Mucosa of rectum (tissue), 2 donors: Measurements from ENCODE around the gene GPX3.

Experiments
- H3K27ac ChIP-seq, 2 donors: one replicate each; pipeline ENCODE4 v1.7.0; 2013; ENCODE audit warnings: inconsistent platforms in 2 of 2, low read depth in 2 of 2, low read length in 2 of 2
- H3K27me3 ChIP-seq, 2 donors: one replicate each; pipeline ENCODE4 v1.7.0; 2013; ENCODE audit warnings: low read length in 2 of 2; ENCODE audit not compliant: control insufficient read depth in 2 of 2, insufficient read depth in 2 of 2
- H3K36me3 ChIP-seq, 2 donors: one replicate each; pipeline ENCODE4 v1.7.0; 2013; ENCODE audit warnings: low read length in 2 of 2; ENCODE audit not compliant: control insufficient read depth in 2 of 2, insufficient read depth in 2 of 2
- H3K4me1 ChIP-seq, 2 donors: one replicate each; pipeline ENCODE4 v1.7.0; 2013; ENCODE audit warnings: low read length in 2 of 2, mild to moderate bottlenecking in 1 of 2; ENCODE audit not compliant: control insufficient read depth in 2 of 2, insufficient read depth in 2 of 2
- H3K4me3 ChIP-seq, 2 donors: one replicate each; pipeline ENCODE4 v1.7.0; 2013; ENCODE audit warnings: low read length in 2 of 2
- H3K9ac ChIP-seq, 2 donors: one replicate each; pipeline ENCODE4 v1.7.0; 2013; ENCODE audit warnings: low read length in 2 of 2, low read depth in 1 of 2, mild to moderate bottlenecking in 1 of 2
- H3K9me3 ChIP-seq, 2 donors: one replicate each; pipeline ENCODE4 v1.7.0; 2013; ENCODE audit warnings: low read length in 2 of 2; ENCODE audit not compliant: control insufficient read depth in 2 of 2
- donor health status: healthy.
- donor health status: Normal muscosa, but diverticular disease.

The GPX3 gene

DNA sequence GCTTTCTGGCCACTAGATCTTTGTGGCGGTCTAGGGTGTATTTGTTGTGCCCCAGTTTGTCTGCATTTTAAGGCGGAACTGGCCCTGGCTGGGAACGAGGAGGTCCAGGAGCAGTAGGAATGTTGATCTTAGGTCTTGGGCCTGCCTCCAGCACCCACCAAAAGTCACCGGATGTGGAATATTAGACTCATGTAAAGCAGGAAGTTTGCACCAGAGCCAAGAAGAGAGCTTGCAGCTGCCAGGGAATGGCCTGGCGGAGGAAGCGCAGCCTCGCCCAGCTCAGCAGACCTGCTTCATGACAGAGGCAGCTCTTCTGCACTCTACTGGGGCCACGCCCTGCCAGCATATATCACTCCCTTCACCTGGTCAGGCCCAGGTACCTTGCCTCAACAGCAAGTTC lies 3.3 kb downstream of the GPX3 start:
- H3K27ac ChIP-seq = peak overlapping the region; percentile 63 to 80
- no peak overlapping the region for H3K9ac ChIP-seq
- H3K27me3 ChIP-seq = no peaks in the 10 kb centered on the region
- H3K36me3 ChIP-seq = peaks cover 17 to 18% of the 10 kb centered on the region in 2 donors
- peaks cover 17 to 21% of the 10 kb centered on the region in 2 donors for H3K4me1 ChIP-seq
- peak overlapping the region; percentile 4 to 22 for H3K4me3 ChIP-seq
- no peaks in the 10 kb centered on the region for H3K9me3 ChIP-seq

GRCh38 chr5:151024440-151025249 lies 4.3 kb downstream of the GPX3 start:
- Histone ChIP-seq H3K27me3 (no peaks in the 10 kb centered on the region), H3K9me3 (no peaks in the 10 kb centered on the region), H3K27ac (peak overlapping the region; percentile 63 to 80), H3K4me1 (peaks cover 21 to 24% of the 10 kb centered on the region in 2 donors), H3K9ac (no peak overlapping the region), H3K36me3 (peaks cover 27% of the 10 kb centered on the region in 2 donors), H3K4me3 (no peak overlapping the region)

DNA sequence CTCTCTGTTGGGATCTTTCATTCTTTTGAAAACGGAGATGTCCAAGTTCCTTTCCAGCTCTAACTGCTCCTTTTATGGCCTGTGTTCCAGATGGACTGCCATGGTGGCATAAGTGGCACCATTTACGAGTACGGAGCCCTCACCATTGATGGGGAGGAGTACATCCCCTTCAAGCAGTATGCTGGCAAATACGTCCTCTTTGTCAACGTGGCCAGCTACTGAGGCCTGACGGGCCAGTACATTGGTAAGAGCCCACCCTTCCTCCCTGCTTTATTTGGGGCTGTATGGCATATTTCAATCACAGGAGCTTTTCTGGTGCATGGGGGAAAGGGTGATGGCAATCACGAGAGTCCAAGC lies 4.8 kb downstream of the GPX3 start:
- Histone ChIP-seq H3K36me3 (peaks cover 32 to 33% of the 10 kb centered on the region in 2 donors), H3K4me3 (no peak overlapping the region), H3K9ac (no peak overlapping the region), H3K27me3 (no peaks in the 10 kb centered on the region), H3K9me3 (no peaks in the 10 kb centered on the region), H3K27ac (no peak overlapping the region), H3K4me1 (peaks cover 24 to 27% of the 10 kb centered on the region in 2 donors)

GRCh38 chr5:151026088-151026487 lies 5.7 kb downstream of the GPX3 start:
- peaks cover 19 to 27% of the 10 kb centered on the region in 2 donors for H3K4me1 ChIP-seq
- no peaks in the 10 kb centered on the region for H3K9me3 ChIP-seq
- H3K4me3 ChIP-seq = no peak overlapping the region
- H3K27ac ChIP-seq = peak overlapping the region; percentile 35 to 43
- no peak overlapping the region for H3K9ac ChIP-seq
- H3K27me3 ChIP-seq = no peaks in the 10 kb centered on the region
- peaks cover 40% of the 10 kb centered on the region in 2 donors for H3K36me3 ChIP-seq

DNA sequence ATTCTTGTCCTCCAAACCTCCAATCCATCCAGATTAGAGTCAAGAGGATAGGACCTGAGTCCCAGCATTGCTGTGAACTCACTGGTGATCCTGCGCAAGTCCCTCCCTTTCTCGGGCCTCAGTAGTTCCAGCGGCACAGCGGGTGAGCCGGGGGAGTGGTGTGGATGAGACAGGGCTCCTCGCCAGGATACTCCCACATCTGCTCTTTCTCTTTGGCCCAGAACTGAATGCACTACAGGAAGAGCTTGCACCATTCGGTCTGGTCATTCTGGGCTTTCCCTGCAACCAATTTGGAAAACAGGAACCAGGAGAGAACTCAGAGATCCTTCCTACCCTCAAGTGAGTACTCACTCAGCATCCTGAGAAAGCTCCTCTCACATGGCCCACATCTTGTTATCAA lies 6.3 kb downstream of the GPX3 start:
- peak overlapping the region in 1 of 2 donors; percentile 4 for H3K9ac ChIP-seq
- no peaks in the 10 kb centered on the region for H3K9me3 ChIP-seq
- H3K4me1 ChIP-seq = peaks cover 17 to 25% of the 10 kb centered on the region in 2 donors
- H3K36me3 ChIP-seq = peaks cover 46% of the 10 kb centered on the region in 2 donors
- no peaks in the 10 kb centered on the region for H3K27me3 ChIP-seq
- H3K27ac ChIP-seq = peak overlapping the region; percentile 35 to 43
- H3K4me3 ChIP-seq = no peak overlapping the region

DNA sequence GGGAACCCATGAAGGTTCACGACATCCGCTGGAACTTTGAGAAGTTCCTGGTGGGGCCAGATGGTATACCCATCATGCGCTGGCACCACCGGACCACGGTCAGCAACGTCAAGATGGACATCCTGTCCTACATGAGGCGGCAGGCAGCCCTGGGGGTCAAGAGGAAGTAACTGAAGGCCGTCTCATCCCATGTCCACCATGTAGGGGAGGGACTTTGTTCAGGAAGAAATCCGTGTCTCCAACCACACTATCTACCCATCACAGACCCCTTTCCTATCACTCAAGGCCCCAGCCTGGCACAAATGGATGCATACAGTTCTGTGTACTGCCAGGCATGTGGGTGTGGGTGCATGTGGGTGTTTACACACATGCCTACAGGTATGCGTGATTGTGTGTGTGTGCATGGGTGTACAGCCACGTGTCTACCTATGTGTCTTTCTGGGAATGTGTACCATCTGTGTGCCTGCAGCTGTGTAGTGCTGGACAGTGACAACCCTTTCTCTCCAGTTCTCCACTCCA lies 7.6 kb downstream of the GPX3 start:
- Histone ChIP-seq H3K36me3 (peaks cover 56 to 58% of the 10 kb centered on the region in 2 donors), H3K27ac (no peak overlapping the region), H3K9me3 (no peaks in the 10 kb centered on the region), H3K9ac (no peak overlapping the region), H3K4me3 (no peak overlapping the region), H3K4me1 (peaks cover 17 to 25% of the 10 kb centered on the region in 2 donors), H3K27me3 (no peaks in the 10 kb centered on the region)

DNA sequence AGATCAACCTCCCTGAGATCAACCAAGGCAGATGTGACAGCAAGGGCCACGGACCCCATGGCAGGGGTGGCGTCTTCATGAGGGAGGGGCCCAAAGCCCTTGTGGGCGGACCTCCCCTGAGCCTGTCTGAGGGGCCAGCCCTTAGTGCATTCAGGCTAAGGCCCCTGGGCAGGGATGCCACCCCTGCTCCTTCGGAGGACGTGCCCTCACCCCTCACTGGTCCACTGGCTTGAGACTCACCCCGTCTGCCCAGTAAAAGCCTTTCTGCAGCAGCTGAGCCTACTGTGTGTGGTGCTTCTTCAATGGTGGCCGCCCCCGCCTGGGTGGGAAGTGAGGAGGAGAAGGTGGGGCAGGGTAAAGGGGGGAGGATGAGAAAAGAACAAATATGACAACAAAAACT lies 8.3 kb downstream of the GPX3 start:
- no peaks in the 10 kb centered on the region for H3K27me3 ChIP-seq
- no peaks in the 10 kb centered on the region for H3K9me3 ChIP-seq
- no peak overlapping the region for H3K9ac ChIP-seq
- H3K36me3 ChIP-seq = peaks cover 62 to 64% of the 10 kb centered on the region in 2 donors
- H3K27ac ChIP-seq = no peak overlapping the region
- H3K4me1 ChIP-seq = peaks cover 17 to 22% of the 10 kb centered on the region in 2 donors
- no peak overlapping the region for H3K4me3 ChIP-seq

DNA sequence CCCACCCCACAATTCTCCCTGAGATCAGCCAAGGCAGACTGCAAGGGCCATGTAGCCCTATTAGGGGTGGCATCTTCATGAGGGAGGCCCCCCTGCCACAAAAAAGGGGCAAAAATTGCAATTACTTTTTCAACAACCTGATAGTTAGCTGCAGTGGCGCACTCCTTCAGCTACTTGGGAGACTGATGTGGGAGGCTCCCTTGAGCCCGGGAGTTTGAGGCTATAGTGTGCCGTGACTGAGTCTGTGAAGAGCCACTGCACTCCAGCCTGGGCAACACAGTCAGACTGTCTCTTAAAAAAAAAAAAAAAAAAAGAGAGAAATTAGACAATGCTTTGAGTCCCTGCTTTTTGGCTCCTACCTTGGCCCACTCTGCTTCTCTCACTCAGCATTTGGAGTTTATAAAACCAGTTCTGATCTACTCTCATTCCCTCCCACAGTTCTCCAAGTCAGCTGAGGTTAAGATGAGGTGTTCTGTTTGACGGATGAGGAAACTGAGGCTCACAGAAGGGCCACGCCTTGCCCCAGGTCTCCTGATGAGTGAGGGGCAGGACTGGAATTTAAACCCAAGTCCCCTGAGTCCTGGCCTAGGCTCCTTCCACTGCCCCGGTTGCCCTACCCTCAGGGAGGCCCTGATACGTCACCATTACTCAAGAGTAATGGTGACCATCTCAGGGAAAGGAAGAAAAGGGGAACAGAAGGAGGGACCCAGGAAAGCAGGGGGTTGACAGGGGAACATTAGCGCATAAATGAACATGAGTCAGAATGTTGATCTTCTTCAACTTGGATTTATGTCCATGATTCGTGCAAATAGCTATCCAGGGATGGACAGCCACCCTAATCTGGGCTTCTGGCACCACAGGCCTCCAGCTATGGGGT lies 9.0 kb downstream of the GPX3 start:
- no peak overlapping the region for H3K9ac ChIP-seq
- H3K4me3 ChIP-seq = no peak overlapping the region
- peaks cover 69 to 71% of the 10 kb centered on the region in 2 donors for H3K36me3 ChIP-seq
- peak overlapping the region; percentile 57 to 77 for H3K27ac ChIP-seq
- peaks cover 12 to 15% of the 10 kb centered on the region in 2 donors for H3K4me1 ChIP-seq
- no peaks in the 10 kb centered on the region for H3K9me3 ChIP-seq
- no peaks in the 10 kb centered on the region for H3K27me3 ChIP-seq

GRCh38 chr5:151030056-151030336 lies 9.6 kb downstream of the GPX3 start:
- peaks cover 75 to 77% of the 10 kb centered on the region in 2 donors for H3K36me3 ChIP-seq
- no peaks in the 10 kb centered on the region for H3K27me3 ChIP-seq
- H3K9ac ChIP-seq = no peak overlapping the region
- no peaks in the 10 kb centered on the region for H3K9me3 ChIP-seq
- H3K4me1 ChIP-seq = peaks cover 12% of the 10 kb centered on the region in 2 donors
- peak overlapping the region; percentile 57 to 77 for H3K27ac ChIP-seq
- H3K4me3 ChIP-seq = no peak overlapping the region

DNA sequence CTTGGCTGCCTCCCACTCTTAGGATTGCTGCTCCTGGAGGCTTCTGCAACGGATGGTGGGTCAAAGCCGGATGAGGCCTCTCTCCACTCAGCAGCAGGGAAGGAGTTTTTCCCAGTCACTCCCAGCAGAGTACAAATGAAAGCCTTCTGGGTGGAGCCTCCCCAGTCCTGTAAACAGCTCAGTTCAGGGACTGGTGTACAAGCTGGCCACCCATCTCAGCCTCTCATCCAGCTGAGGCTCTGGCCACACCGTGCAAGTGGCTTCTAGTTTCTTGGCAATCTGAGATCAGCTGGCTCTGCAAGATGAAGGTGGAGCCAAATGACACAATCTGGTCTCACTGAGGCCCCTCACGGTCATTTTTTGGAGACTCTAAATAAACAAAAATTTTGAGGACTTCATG lies 10.0 kb downstream of the GPX3 start:
- no peak overlapping the region for H3K9ac ChIP-seq
- H3K4me1 ChIP-seq = peaks cover 12% of the 10 kb centered on the region in 2 donors
- peak overlapping the region; percentile 57 to 77 for H3K27ac ChIP-seq
- peaks cover 78 to 81% of the 10 kb centered on the region in 2 donors for H3K36me3 ChIP-seq
- no peaks in the 10 kb centered on the region for H3K9me3 ChIP-seq
- H3K4me3 ChIP-seq = no peak overlapping the region
- no peaks in the 10 kb centered on the region for H3K27me3 ChIP-seq
